A673 (cell line): ENCODE measurements around the gene IQGAP2. TPM values are rescaled to one million over a fixed set of nuclear protein-coding genes. Genes with fewer than 3 reads are reported as not detected.

Experiments used
- BruUV-seq: library from RNA; stranded (reverse); fragments of 400-500 nt; replicated peaks from 2 replicates; lab custom pipeline; 2021; lab: Mats Ljungman, UMichigan
- CTCF ChIA-PET: fragments of 300-600 bp; sonication (Branson Sonifier 250); formaldehyde crosslinking; loops from one replicate; lab custom pipeline; 2022; ENCODE audit warnings: antibody characterized with exemption; lab: Charles Lee
- POLR2A ChIA-PET: fragments of 300-600 bp; sonication (Branson Sonifier 250); formaldehyde crosslinking; loops from one replicate; lab custom pipeline; 2022; ENCODE audit warnings: antibody characterized with exemption; ENCODE audit not compliant: low non-redundant PET; lab: Charles Lee
- DNase-seq: peaks from one replicate; pipeline ENCODE4 v3.0.0-alpha.2; 2015; ENCODE audit warnings: low spot score
- H3K27ac ChIP-seq: fragments of 200-600 bp; sonication (generic); 2 replicates; pipeline ENCODE4 v1.5.1; 2016; ENCODE audit warnings: mixed run types, low read depth, mild to moderate bottlenecking, mixed read lengths, antibody characterized with exemption, low read length; ENCODE audit not compliant: poor library complexity, severe bottlenecking
- H3K27me3 ChIP-seq: fragments of 200-600 bp; sonication (generic); replicated peaks from 2 replicates; pipeline ENCODE4 v1.6.1; 2017; ENCODE audit warnings: mixed run types, low read depth, mild to moderate bottlenecking, mixed read lengths, antibody characterized with exemption, low read length; ENCODE audit not compliant: insufficient read depth, poor library complexity
- H3K36me3 ChIP-seq: fragments of 200-600 bp; sonication (generic); 2 replicates; pipeline ENCODE4 v1.6.1; 2016; ENCODE audit warnings: mixed run types, mild to moderate bottlenecking, mixed read lengths, antibody characterized with exemption, low read length; ENCODE audit not compliant: insufficient read depth, poor library complexity, severe bottlenecking
- H3K4me1 ChIP-seq: fragments of 200-600 bp; sonication (generic); 2 replicates; pipeline ENCODE4 v1.6.1; 2017; ENCODE audit warnings: mixed run types, mild to moderate bottlenecking, mixed read lengths, antibody characterized with exemption, low read length; ENCODE audit not compliant: insufficient read depth, poor library complexity, severe bottlenecking
- H3K4me3 ChIP-seq: fragments of 200-600 bp; sonication (generic); 2 replicates; pipeline ENCODE4 v1.5.1; 2016; ENCODE audit warnings: low read depth, mixed run types, mild to moderate bottlenecking, mixed read lengths, low read length; ENCODE audit not compliant: poor library complexity, severe bottlenecking
- H3K9me3 ChIP-seq: fragments of 200-600 bp; sonication (generic); 2 replicates; pipeline ENCODE4 v1.6.1; 2016; ENCODE audit warnings: mixed run types, low read depth, mild to moderate bottlenecking, mixed read lengths, antibody characterized with exemption, low read length; ENCODE audit not compliant: poor library complexity, severe bottlenecking
- EZH2 ChIP-seq: fragments of 200-600 bp; sonication (generic); IDR thresholded peaks from 2 replicates; pipeline ENCODE4 v1.6.1; 2017; ENCODE audit warnings: borderline replicate concordance, low read depth, mild to moderate bottlenecking, mixed read lengths, antibody characterized with exemption, low read length; ENCODE audit not compliant: poor library complexity, severe bottlenecking
- intact Hi-C: fragments of 100-400 bp; cut with micrococcal nuclease; formaldehyde crosslinking; loops from one replicate; pipeline ENCODE4 v1.10.0; 2022; ENCODE audit not compliant: unreplicated experiment
- total RNA-seq: library from RNA; stranded (reverse); gene quantifications from 2 replicates; pipeline ENCODE4 v1.2.3, GENCODE V29; 2021
- TF ChIP-seq, protein P1 (sequence below): fragments of 300-800, 200-600 bp; sonication (generic); conservative IDR thresholded peaks from 2 replicates; pipeline ENCODE4 v1.5.1; 2017; ENCODE audit warnings: low read depth, mild to moderate bottlenecking, antibody characterized with exemption, low read length, moderate library complexity, mixed read lengths

Gene IQGAP2
- total RNA-seq, 1 experiment from 2014 or later = 26.8 TPM

DNA sequence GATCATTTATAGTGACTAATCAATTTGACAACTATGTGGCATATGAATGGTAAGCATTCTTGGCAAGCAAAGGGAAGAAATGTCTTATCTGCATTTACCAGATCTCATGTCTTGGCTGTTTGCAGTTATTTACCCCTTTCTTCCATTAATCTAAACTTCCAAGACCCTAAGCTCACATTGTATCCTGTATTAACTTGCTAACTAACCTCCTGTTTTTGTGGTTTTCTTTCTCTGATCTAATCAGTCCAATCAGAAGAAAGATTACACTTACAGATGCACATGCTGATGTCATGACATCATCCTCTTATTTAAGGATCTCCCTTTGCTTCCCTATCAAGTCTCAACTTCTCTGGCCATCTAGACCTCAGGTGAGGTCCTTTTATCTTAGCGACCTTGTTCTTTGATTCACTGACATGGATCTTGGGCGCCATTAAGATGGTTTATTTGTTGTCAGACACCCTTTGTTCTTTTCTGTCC, 124.6 kb downstream of the IQGAP2 start:
- intact Hi-C loops = no loop called here
- BruUV-seq = no TSS peak
- ChIA-PET CTCF (no interaction called here), POLR2A (no interaction called here)
- TF ChIP-seq EZH2 = no peak
- TF ChIP-seq, protein P1, sequence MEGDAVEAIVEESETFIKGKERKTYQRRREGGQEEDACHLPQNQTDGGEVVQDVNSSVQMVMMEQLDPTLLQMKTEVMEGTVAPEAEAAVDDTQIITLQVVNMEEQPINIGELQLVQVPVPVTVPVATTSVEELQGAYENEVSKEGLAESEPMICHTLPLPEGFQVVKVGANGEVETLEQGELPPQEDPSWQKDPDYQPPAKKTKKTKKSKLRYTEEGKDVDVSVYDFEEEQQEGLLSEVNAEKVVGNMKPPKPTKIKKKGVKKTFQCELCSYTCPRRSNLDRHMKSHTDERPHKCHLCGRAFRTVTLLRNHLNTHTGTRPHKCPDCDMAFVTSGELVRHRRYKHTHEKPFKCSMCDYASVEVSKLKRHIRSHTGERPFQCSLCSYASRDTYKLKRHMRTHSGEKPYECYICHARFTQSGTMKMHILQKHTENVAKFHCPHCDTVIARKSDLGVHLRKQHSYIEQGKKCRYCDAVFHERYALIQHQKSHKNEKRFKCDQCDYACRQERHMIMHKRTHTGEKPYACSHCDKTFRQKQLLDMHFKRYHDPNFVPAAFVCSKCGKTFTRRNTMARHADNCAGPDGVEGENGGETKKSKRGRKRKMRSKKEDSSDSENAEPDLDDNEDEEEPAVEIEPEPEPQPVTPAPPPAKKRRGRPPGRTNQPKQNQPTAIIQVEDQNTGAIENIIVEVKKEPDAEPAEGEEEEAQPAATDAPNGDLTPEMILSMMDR = no peak
- H3K27me3 ChIP-seq = no peaks in the 10 kb centered on the region
- no peaks in the 10 kb centered on the region for H3K9me3 ChIP-seq
- no peaks in the 10 kb centered on the region for H3K36me3 ChIP-seq
- H3K4me1 ChIP-seq = peaks cover 45% of the 10 kb centered on the region
- H3K27ac ChIP-seq = no peak overlapping the region
- peak; percentile 37 for DNase-seq
- no peak overlapping the region for H3K4me3 ChIP-seq

DNA sequence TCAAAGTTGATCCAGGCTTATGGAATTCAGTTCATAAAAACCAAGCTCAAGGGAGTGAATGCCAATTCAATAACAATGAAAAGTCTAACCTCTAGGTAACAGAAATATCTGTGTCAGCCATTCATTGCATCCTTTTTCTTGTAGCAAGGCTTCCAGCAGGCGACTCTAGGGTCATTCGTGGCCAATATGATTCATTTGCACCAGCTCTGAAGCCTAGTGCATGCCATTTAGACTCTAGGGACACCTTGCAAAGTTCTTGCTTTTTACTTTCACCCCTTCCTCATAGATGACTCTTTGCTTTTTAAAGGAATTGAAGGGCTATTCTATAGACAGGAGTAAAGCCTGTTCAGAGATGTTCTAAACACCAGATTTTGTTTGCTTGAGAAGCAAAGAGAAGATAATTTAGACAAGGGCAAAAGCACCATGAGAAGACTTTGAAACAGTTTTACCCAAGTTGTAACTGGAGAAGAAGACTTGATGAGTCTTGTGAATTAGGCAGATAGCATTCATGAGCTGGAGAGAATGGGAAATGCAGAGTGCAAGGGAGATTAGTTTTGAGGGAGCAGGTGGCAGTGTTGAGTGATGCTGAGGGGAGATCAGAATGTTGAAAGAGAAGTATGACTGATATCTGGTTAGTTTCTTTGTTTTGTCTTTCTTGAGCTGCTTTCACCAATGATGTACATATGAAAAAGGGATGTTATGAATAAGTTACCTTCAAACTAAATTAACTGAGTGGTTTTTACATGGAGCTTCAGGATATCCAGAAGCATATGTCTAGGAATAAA, 125.7 kb downstream of the IQGAP2 start:
- intact Hi-C loops = no loop called here
- POLR2A ChIA-PET = interaction anchor here (0.6 kb wide), 1 partner anchor 129 kb away, joined by 3 read pairs; no protein-coding TSS in a partner anchor
- H3K27me3 ChIP-seq = no peaks in the 10 kb centered on the region
- H3K27ac ChIP-seq = no peak overlapping the region
- H3K9me3 ChIP-seq = no peaks in the 10 kb centered on the region
- H3K36me3 ChIP-seq = no peaks in the 10 kb centered on the region
- no peak for DNase-seq
- CTCF ChIA-PET = no interaction called here
- TF ChIP-seq, protein P1 = no peak
- TF ChIP-seq EZH2 = no peak
- H3K4me1 ChIP-seq = peaks cover 36% of the 10 kb centered on the region
- no peak overlapping the region for H3K4me3 ChIP-seq
- BruUV-seq = no TSS peak

DNA sequence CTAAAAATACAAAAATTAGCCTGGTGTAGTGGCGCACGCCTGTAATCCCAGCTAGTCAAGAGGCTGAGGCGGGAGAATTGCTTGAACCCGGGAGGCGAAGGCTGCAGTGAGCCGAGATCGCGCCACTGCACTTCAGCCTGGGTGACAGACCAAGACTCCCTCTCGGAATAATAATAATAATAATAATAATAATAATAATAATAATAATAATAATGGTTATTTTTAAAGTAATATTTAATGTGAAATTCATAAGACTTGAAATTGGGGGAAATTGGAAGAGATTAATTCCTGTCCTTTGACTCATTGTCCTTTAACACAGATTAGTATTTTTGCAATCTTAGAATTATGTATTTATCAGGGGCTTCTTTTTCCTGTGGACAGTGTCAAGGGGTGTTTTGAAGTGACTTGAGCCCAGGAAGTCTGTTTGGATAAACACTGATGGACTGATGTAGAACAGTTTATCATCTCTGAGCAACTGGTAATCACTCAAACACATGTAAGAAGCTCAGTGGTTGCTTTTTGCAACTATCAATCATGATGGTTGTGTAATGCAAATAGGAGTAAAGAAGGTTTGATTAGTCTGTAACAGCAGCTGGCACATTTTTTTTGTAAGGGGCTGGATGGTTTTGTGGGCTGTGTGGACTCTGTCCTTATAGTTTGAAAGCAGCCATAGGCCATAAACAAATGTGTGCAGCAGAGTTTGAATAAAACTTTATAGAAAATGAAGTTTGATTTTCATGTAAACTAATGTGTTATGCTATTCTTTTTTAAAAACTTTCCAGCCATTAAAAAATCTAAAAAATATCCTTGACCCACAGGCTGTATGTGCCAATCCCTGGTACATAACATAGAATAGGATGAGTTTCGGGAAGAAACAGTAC, 126.6 kb downstream of the IQGAP2 start:
- POLR2A ChIA-PET = no interaction called here
- intact Hi-C loops = no loop called here
- BruUV-seq = no TSS peak

More for the DNA sequence above, 126.6 kb downstream of the IQGAP2 start:
- Histone ChIP-seq H3K4me1 (peaks cover 27% of the 10 kb centered on the region), H3K27ac (no peak overlapping the region), H3K36me3 (no peaks in the 10 kb centered on the region), H3K4me3 (no peak overlapping the region), H3K27me3 (no peaks in the 10 kb centered on the region), H3K9me3 (no peaks in the 10 kb centered on the region)
- CTCF ChIA-PET = no interaction called here
- DNase-seq = no peak
- TF ChIP-seq, protein P1 = no peak
- no peak for TF ChIP-seq EZH2
